HG02885 (cell line): ENCODE measurements around the gene CAND2.

Source experiments
- ATAC-seq: cut with Tn5 transposase; IDR thresholded peaks from one replicate; pipeline ENCODE4 v1.9.1; 2021; ENCODE audit warnings: mild to moderate bottlenecking; ENCODE audit not compliant: unreplicated experiment, poor library complexity

Gene CAND2

DNA sequence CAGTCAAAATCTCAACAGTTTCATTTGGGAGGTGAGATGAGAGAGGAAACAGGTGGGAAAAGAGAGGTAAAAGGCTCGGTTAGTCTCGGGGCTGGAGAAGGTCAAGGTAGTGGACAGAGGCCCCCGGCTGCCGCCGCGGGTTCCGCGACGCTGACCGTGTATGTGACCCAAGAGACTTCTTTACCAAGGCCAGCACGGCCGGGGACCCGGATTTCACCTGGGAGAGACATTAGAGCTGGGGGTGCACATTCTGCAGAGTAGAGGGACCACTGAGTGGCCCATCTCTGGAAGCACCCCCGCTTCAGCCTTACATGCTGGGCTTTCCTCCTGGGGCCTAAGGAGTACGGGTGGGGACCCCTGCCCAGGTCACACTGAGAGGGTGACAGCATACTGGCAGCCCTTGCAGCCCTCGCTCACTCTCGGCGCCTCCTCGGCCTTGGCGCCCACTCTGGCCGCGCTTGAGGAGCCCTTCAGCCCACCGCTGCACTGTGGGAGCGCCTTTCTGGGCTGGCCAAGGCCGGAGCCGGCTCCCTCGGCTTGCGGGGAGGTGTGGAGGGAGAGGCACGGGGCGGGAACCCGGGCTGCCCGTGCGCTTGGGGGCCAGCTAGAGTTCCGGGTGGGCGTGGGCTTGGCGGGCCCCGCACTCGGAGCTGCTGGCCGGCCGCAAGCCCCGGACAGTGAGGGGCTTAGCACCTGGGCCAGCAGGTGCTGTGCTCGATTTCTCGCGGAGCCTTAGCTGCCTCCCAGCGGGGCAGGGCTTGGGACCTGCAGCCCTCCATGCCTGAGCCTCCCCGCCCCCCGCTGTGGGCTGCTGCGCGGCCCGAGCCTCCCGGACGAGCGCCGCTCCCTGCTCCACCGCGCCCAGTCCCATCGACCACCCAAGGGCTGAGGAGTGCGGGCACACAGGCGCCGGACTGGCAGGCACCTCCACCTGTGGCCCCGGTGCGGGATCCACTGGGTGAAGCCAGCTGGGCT lies 86.1 kb downstream of the CAND2 start:
- ATAC-seq: no peak

- no peak for ATAC-seq
Measured at GRCh38 chr3:12884186-12884680, 87.8 kb downstream of the CAND2 start.
